Ovary (tissue), 1 donor: ENCODE measurements around the gene METTL18.

Experiments
- EP300 ChIP-seq: sonication (generic); formaldehyde crosslinking; IDR thresholded peaks from one replicate; pipeline ENCODE4 v1.6.1; 2017; ENCODE audit warnings: antibody characterized with exemption
- POLR2A ChIP-seq: fragments of 450-650 bp; IDR thresholded peaks from one replicate; pipeline ENCODE4 v1.6.1; 2017; ENCODE audit warnings: antibody characterized with exemption, mild to moderate bottlenecking, moderate library complexity

DNA sequence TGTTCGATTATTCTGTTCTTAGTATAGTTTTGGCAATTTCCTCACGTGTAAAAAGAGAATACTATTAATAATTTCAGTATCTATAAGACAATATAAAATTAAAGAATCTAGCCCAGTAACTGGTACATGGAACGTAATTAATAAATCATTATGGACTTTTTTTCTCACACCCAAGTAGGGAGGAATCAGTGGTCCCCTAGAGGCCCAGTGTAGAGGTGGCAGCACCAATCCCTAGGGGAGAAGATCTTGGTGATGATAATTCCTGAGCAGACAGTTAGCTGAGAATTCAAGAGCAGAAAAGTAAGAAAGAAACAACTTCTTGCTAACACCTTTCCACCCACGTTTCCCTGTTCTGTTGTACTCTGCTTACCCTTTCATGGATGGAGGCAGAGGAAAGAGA is 41.2 kb downstream of the METTL18 start:
- TF ChIP-seq POLR2A = no peak
- no peak for TF ChIP-seq EP300
